ENCODE measurements around the gene NT5DC4.

Gene NT5DC4

GRCh38 chr2:112723547-112723940 lies 2.7 kb downstream of the NT5DC4 start:
- DNase-seq (ENCODE audit: low read depth in 2 of 3, low spot score in 1 of 3): no peak

GRCh38 chr2:112723995-112724394 lies 3.2 kb downstream of the NT5DC4 start:
- DNase-seq (ENCODE audit: low read depth in 2 of 3, low spot score in 1 of 3): no peak

GRCh38 chr2:112724591-112725525 lies 4.0 kb downstream of the NT5DC4 start:
- DNase-seq (ENCODE audit: low read depth in 2 of 3, low spot score in 1 of 3): peak in 1 of 3 donors; percentile 14

- no peak for DNase-seq (ENCODE audit: low read depth in 2 of 3, low spot score in 1 of 3)
These were observed 5.0 kb downstream of the NT5DC4 start for GRCh38 chr2:112725545-112726457.

GRCh38 chr2:112726487-112727190 lies 5.8 kb downstream of the NT5DC4 start:
- DNase-seq (ENCODE audit: low read depth in 2 of 3, low spot score in 1 of 3): peak; percentile 81 to 87 (median 82)

- no peak for DNase-seq (ENCODE audit: low read depth in 2 of 3, low spot score in 1 of 3)
These were observed 6.6 kb downstream of the NT5DC4 start for GRCh38 chr2:112727276-112728028.

GRCh38 chr2:112728029-112728362 lies 7.2 kb downstream of the NT5DC4 start:
- DNase-seq (ENCODE audit: low read depth in 2 of 3, low spot score in 1 of 3): no peak

GRCh38 chr2:112728378-112729175 lies 7.8 kb downstream of the NT5DC4 start:
- DNase-seq (ENCODE audit: low read depth in 2 of 3, low spot score in 1 of 3): no peak

GRCh38 chr2:112730216-112730615 lies 9.4 kb downstream of the NT5DC4 start:
- DNase-seq (ENCODE audit: low read depth in 2 of 3, low spot score in 1 of 3): no peak

- DNase-seq (ENCODE audit: low read depth in 2 of 3, low spot score in 1 of 3): no peak
These were observed 10.0 kb downstream of the NT5DC4 start for GRCh38 chr2:112730791-112731190.

GRCh38 chr2:112731479-112731878 lies 10.7 kb downstream of the NT5DC4 start:
- DNase-seq (ENCODE audit: low read depth in 2 of 3, low spot score in 1 of 3): no peak

GRCh38 chr2:112733456-112733855 lies 12.6 kb downstream of the NT5DC4 start:
- DNase-seq (ENCODE audit: low read depth in 2 of 3, low spot score in 1 of 3): no peak

GRCh38 chr2:112733871-112734270 lies 13.1 kb downstream of the NT5DC4 start:
- DNase-seq (ENCODE audit: low read depth in 2 of 3, low spot score in 1 of 3): no peak

- no peak for DNase-seq (ENCODE audit: low read depth in 2 of 3, low spot score in 1 of 3)
These were observed 16.9 kb downstream of the NT5DC4 start for GRCh38 chr2:112737542-112738232.

- no peak for DNase-seq (ENCODE audit: low read depth in 2 of 3, low spot score in 1 of 3)
These were observed 19.7 kb downstream of the NT5DC4 start for GRCh38 chr2:112740527-112740926.

- peak; percentile 61 to 78 (median 76) for DNase-seq (ENCODE audit: low read depth in 2 of 3, low spot score in 1 of 3)
These were observed 29.1 kb downstream of the NT5DC4 start for GRCh38 chr2:112749755-112750559.

- no peak for DNase-seq (ENCODE audit: low read depth in 2 of 3, low spot score in 1 of 3)
These were observed 29.7 kb downstream of the NT5DC4 start for GRCh38 chr2:112750560-112750843.

- no peak for DNase-seq (ENCODE audit: low read depth in 2 of 3, low spot score in 1 of 3)
These were observed 30.8 kb downstream of the NT5DC4 start for GRCh38 chr2:112751451-112752197.

Measured in stimulated activated CD4-positive, alpha-beta T cell treated with anti-CD3 and anti-CD28 coated beads, Interleukin-12 subunit alpha, Interleukin-12 subunit beta, amount 100 ng/mL, for 48 hours (primary cell).